GM19463 (cell line): ENCODE results near the gene NCOR1.

Experiments used
- ATAC-seq: cut with Tn5 transposase; IDR thresholded peaks from one replicate; pipeline ENCODE4 v1.9.1; 2021; ENCODE audit warnings: mild to moderate bottlenecking, moderate library complexity; ENCODE audit not compliant: unreplicated experiment

The NCOR1 gene

DNA sequence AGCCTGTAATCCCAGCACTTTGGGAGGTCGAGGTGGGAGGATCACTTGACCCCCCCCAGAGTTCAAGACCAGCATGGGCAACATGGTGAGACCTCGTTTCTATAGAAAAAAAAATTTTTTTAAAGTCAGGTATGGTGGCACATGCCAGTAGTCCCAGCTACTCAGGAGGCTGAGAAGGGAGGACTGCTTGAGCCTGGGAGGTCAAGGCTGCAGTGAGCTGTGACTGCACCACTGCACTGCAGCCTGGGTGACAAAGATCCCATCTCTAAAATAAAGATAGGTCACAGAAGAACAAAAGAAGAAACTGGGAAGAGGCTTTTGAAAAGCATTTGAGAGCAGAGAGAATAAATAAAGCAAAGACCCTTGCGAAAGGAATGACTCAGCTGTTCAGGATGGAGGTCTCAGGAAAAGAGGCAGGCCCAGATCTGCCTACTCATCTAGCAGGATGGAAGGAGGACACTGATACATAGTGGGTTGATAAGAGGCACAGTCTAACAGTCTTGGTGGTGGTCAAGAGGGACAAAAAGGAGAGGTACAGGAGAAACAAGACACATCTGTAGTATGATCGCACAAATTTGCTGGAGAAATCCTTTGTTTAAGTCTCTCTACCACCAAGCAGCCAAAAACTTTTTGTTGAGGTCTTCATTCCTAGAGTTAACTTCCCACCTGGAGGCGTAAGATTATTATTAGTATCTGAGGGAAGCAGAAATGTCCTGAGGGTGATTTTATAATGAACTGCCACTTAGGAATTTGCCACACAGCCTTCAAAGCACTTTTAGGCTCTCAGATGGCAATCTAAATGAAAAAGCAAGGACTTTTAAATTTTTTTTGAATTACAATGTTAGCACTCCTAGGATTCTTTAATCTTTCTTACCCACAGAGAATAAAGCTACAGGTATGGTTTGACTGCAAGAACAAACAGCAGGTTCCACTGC, 233.4 kb downstream of the NCOR1 start:
- no peak for ATAC-seq

DNA sequence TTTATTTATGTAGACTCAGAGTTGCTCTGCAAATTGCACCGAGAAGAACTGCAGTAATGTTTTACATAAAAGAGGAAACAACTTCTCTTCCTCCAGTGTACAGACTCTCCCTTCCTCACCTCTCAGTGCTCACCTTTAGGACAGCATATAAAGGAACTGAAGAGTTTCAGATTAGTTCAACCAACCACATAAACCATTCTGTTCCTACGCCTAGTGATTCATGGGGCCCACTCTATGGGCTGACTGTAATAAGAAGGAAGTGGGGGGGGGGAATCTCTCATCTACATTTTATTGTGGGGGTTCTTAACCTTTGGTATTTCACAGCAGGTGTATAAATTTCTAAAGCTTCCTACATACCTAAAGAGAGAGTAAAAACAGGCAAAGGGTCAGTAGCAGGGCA, 234.1 kb downstream of the NCOR1 start:
- ATAC-seq, result peak; percentile 90
